Astrocyte of the spinal cord (primary cell): Measurements from ENCODE around the gene DISC1.
"Not testable (repeated sequence)": the region's sequence is repeated elsewhere in the genome, so short reads cannot be mapped to it uniquely, and the experiment has no call there.

Experiments
- DNase-seq: peaks from one replicate; pipeline ENCODE4 v3.0.0; 2011; ENCODE audit warnings: low read depth, low spot score
- H3K4me3 ChIP-seq: 2 replicates; pipeline ENCODE4 v1.5.1; 2011; ENCODE audit warnings: low read depth, mild to moderate bottlenecking, low read length, moderate library complexity
- in situ Hi-C: cut with HindIII; loops from 2 replicates; pipeline ENCODE4 v1.10.0; 2017; ENCODE audit warnings: low sequenced_read_pairs
- TF ChIP-seq, protein P1 (sequence below): IDR thresholded peaks from 2 replicates; pipeline ENCODE4 v1.5.1; 2012; ENCODE audit warnings: low read depth, mild to moderate bottlenecking, low read length, inconsistent platforms

Gene DISC1

DNA sequence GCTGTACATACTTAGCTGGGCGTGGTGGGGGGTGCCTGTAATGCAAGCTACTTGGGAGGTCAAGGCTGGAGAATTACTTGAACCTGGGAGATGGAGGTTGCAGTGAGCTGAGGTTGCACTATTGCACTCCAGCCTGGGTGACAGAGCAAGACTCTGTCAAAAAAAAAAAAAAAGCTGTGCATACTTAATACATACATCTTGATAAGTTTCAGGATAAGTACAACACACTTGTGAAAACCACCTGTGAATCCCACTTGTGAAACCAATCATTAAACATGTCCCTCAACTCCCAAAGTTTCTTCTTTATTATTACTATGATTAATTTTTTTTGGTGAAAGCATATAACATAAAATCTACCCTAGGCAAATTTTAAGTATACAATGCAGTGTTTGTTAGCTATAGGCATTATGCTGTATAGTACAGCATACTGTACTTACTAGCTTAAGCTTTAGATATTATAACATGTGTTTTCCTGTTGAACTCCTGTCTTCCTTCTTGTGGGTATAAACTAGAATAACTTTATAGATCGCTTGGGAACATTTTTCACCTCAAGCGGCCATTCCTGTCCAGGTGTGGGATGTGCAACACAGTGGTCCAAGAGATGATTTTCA, 41.4 kb downstream of the DISC1 start:
- H3K4me3 ChIP-seq: no peak overlapping the region
- TF ChIP-seq, protein P1, sequence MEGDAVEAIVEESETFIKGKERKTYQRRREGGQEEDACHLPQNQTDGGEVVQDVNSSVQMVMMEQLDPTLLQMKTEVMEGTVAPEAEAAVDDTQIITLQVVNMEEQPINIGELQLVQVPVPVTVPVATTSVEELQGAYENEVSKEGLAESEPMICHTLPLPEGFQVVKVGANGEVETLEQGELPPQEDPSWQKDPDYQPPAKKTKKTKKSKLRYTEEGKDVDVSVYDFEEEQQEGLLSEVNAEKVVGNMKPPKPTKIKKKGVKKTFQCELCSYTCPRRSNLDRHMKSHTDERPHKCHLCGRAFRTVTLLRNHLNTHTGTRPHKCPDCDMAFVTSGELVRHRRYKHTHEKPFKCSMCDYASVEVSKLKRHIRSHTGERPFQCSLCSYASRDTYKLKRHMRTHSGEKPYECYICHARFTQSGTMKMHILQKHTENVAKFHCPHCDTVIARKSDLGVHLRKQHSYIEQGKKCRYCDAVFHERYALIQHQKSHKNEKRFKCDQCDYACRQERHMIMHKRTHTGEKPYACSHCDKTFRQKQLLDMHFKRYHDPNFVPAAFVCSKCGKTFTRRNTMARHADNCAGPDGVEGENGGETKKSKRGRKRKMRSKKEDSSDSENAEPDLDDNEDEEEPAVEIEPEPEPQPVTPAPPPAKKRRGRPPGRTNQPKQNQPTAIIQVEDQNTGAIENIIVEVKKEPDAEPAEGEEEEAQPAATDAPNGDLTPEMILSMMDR: no peak
- no peak for DNase-seq
- in situ Hi-C loops: no loop called here

DNA sequence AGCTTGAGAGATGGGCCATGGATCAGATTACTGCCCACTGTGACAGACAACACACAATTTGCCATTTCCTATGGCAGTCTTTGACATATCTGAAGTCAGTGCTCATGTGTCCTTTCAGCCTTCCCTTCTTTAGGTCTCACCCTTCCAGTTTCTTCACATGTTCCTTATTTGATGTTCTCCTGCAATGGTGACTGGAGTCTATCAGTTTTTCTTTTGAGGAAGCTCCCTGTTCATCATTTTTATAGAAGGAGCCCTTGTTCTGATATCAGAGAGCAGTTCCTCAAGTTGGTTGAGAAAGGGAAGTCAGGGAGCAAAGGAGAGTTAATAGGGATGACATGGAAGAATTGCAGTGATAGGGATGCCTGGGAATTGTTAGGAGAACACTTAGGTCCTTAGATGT, 42.2 kb downstream of the DISC1 start:
- TF ChIP-seq, protein P1: no peak
- H3K4me3 ChIP-seq: no peak overlapping the region
- in situ Hi-C loops: no loop called here
- DNase-seq: no peak

DNA sequence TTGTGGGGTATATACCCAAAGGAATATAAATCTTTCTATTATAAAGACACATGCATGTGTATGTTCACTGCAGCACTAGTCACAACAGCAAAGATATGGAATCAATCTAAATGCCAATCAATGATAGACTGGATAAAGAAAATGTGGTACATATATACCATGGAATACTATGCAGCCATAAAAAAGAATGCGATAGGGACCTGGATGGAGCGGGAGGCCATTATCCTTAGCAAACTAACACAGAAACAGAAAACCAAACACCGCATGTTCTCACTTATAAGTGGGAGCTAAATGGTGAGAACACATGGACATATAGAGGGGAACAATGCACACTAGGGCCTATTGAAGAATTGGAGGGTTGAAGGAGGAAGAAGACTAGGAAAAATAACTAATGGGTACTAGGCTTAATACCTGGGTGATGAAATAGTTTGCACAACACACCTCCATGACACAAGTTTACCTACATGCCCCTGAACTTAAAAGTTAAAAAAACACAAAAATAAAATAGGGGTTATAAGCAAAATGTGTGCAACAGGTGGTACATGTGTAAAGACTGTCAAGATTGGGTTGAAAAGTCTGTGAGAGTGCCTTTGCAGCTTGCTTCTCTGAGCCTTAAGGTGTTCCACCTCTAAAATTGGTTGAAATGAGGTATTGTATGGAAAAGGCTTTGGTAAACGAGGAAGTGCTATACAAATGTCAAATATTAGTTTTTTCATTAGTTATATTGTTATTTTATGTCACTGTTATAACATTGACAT, 43.5 kb downstream of the DISC1 start:
- H3K4me3 ChIP-seq, DNase-seq, in situ Hi-C loops: not testable (repeated sequence)

DNA sequence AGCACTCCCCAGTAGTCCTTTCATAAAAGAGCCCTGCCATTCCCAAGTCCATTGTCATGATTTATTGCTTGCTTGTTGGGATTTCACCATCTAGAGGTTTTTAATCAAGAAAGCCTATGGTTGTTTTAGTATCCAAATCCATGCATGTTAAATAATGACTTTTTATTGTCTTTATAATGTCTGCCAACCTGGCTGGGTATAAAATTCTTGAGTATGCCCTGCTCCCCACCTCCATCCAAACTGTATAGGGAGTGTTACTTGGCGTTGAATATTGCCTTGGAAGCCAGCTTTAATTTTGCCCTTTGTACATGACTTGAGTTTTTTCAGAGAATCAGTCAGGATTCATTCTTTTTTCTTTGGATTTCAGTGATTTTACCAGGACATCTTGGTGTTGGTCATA, 44.2 kb downstream of the DISC1 start:
- DNase-seq: no peak
- in situ Hi-C loops: no loop called here
- H3K4me3 ChIP-seq: no peak overlapping the region
- TF ChIP-seq, protein P1: no peak

DNA sequence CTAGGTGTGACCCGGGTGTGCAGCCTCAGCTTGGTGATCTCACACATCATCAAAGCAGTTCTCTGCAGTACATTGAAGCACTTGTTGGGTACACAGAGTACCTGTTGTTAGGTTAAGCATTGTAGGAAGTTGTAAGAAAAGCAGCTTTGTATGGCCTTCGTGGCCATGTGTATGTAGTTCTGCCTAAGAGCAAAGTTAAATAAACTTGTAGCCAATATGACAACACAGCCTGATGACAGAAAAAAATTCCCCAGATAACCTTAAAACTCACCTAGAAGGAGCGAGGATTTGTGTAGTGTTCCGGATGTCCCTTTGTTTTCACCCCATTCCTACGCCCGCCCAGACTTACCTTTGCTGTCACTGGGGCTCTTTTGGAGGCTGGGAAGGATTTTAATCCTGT, 48.0 kb downstream of the DISC1 start:
- H3K4me3 ChIP-seq: no peak overlapping the region
- DNase-seq: no peak
- in situ Hi-C loops: no loop called here
- TF ChIP-seq, protein P1: no peak

DNA sequence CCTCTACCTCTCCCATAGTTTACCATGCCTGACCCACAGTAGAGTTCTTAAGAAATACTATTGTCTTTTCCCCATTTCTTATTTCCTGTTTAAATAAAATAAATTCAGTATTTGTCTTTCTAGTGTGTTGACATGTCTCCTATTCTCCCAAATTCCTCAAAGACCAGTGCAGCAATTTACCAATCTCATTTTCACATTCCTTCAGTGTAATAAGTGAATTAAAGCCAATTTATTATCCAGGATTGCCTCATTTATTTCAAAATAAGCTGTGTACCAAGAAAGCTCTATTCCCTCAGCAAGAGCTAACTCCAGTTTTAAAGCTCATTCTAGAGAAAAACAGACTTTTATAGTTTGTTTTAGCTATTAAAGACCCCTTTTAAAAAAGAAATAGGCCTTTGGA, 49.9 kb downstream of the DISC1 start:
- in situ Hi-C loops: no loop called here
- TF ChIP-seq, protein P1: no peak
- DNase-seq: no peak
- no peak overlapping the region for H3K4me3 ChIP-seq

DNA sequence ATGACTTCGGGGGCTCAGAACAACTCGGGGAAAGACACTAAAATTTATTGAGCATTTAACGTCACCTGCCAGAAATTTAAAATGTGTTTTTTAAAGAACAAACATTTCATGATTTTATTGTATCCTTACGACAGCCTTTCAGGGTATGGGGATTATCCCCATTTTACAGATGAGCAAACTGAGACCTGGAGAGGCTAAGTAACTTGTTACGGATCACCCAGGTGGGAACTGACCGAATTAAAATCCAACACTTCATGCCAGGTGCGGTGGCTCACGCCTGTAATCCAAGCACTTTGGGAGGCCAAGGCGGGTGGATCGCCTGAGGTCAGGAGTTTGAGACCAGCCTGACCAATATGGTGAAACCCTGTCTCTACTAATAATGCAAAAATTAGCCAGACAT, 50.9 kb downstream of the DISC1 start:
- in situ Hi-C loops: no loop called here
- no peak for DNase-seq
- H3K4me3 ChIP-seq: no peak overlapping the region
- TF ChIP-seq, protein P1: no peak
